AG09309 (cell line): ENCODE measurements around the gene SYCP3.

Source experiments
- DNase-seq: peaks from one replicate; pipeline ENCODE4 v3.0.0-alpha.2; 2010; ENCODE audit warnings: low read depth
- H3K4me3 ChIP-seq: 2 replicates; pipeline ENCODE4 v1.5.1; 2011; ENCODE audit warnings: mild to moderate bottlenecking, low read depth, low read length, moderate library complexity; ENCODE audit not compliant: control insufficient read depth
- TF ChIP-seq, protein P1 (sequence below): IDR thresholded peaks from 2 replicates; pipeline ENCODE4 v1.5.1; 2011; ENCODE audit warnings: mild to moderate bottlenecking, low read depth, low read length, inconsistent platforms; ENCODE audit not compliant: insufficient read depth, control insufficient read depth; ENCODE audit errors: missing control alignments

The SYCP3 gene

DNA sequence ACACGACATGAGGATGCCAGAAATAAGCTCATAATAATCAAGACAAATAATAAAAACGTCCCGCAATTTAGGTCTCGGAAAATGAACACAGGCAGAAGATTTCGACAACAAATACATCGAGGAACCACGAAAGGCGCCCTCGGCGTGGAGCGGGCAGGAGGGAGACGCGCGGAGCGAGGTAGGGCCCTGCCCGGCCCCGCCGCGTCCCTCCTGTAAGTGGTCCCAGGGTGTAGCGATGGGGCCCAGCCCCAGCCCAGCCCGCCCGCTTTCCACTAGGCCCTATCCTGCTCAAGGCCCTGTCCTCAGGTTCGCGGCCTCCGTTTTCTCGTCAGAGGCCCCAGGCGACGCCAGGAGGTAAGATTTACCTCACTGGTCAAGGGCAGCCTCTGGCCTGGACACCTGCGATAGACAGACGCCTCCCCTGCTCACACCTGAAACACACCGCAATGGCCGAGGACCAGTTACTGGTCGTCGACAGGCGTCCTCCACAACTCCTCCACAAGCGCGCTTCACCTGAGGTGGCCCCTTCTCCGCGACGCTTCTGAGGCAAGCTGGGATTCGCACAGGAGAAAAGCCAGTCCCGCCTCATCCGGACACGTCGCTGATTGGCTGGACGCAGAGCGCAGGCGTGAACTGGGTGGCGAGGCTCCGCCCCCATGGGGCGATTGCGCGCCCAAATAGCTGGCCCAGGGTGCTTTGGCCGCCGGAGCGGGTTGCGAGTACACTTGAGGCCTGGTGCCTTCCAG is at the start of gene SYCP3:
TSS of gene SYCP3 (minus strand) at position 543 of the 746 bp plus-strand sequence. CDS start 1,527 bp downstream, outside the sequence.
- no peak within 1 kb of the TSS for H3K4me3 ChIP-seq
- no peak for DNase-seq
- TF ChIP-seq, protein P1, sequence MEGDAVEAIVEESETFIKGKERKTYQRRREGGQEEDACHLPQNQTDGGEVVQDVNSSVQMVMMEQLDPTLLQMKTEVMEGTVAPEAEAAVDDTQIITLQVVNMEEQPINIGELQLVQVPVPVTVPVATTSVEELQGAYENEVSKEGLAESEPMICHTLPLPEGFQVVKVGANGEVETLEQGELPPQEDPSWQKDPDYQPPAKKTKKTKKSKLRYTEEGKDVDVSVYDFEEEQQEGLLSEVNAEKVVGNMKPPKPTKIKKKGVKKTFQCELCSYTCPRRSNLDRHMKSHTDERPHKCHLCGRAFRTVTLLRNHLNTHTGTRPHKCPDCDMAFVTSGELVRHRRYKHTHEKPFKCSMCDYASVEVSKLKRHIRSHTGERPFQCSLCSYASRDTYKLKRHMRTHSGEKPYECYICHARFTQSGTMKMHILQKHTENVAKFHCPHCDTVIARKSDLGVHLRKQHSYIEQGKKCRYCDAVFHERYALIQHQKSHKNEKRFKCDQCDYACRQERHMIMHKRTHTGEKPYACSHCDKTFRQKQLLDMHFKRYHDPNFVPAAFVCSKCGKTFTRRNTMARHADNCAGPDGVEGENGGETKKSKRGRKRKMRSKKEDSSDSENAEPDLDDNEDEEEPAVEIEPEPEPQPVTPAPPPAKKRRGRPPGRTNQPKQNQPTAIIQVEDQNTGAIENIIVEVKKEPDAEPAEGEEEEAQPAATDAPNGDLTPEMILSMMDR: no peak

- TF ChIP-seq, protein P1: no peak
- no peak for DNase-seq
- H3K4me3 ChIP-seq: no peak overlapping the region
Observed at GRCh38 chr12:101785671-101786070, 46.4 kb upstream of the SYCP3 start.

GRCh38 chr12:101784376-101784775 is 45.1 kb upstream of the SYCP3 start:
- no peak for DNase-seq
- H3K4me3 ChIP-seq: no peak overlapping the region
- TF ChIP-seq, protein P1: no peak

DNA sequence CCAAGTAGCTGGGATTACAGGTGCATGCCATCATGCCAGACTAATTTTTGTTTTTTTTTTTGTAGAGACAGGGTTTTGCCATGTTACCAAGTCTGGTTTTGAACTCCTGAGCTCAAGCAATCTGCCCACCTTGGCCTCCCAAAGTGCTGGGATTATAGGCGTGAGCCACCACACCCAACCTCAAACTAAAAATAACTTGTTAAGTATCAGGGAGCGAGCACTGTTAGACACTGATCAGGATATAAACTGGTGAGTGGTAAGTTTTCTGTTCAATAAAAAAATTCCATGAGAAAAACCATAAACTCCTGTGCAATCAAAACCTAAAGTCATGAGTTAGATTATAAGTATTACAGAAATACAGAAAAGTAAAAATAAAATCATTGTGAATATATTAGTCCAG is 44.6 kb upstream of the SYCP3 start:
- TF ChIP-seq, protein P1: no peak
- DNase-seq: no peak
- H3K4me3 ChIP-seq: no peak overlapping the region

- DNase-seq: no peak
- TF ChIP-seq, protein P1: no peak
- no peak overlapping the region for H3K4me3 ChIP-seq
Observed at GRCh38 chr12:101783150-101783549, 43.9 kb upstream of the SYCP3 start.

GRCh38 chr12:101782273-101782731 is 43.0 kb upstream of the SYCP3 start:
- no peak overlapping the region for H3K4me3 ChIP-seq
- DNase-seq: no peak

More at GRCh38 chr12:101782273-101782731, 43.0 kb upstream of the SYCP3 start:
- TF ChIP-seq, protein P1: no peak
